ENCODE measurements around the gene INO80B. TPM values are rescaled to one million over a fixed set of nuclear protein-coding genes. Genes with fewer than 3 reads are reported as not detected.
A peak's percentile ranks its signal among the peaks of the same experiment; 100 is the strongest.
"Not testable (repeated sequence)": the region's sequence is repeated elsewhere in the genome, so short reads cannot be mapped to it uniquely, and the experiment has no call there.

INO80B gene
- total and polyA plus RNA-seq, 10 donors, result 9.0 to 50.3 (median 33.4) TPM

GRCh38 chr2:74461187-74462053 lies 6.5 kb downstream of the INO80B start:
- TF ChIP-seq POLR2AphosphoS5 (IDR thresholded peaks at IDR 0.05), result peak; percentile 2 to 64 (median 52)
- no peak for TF ChIP-seq POLR2A (IDR thresholded peaks at IDR 0.05)
- no peak overlapping the region for H3K4me3 ChIP-seq
- 88 to 94% (median 93%) methylated on average over 21 to 27 of the region's 27 CpGs for WGBS, 5 donors
- no peaks in the 10 kb centered on the region for H3K9me3 ChIP-seq
- DNase-seq, result peak; percentile 71
- intact Hi-C loops (cut with DNase I; ENCODE audit: low total_unique reads), result no loop called here
- H3K27me3 ChIP-seq (replicated peaks in 1 of 7), result no peaks in the 10 kb centered on the region
- H3K36me3 ChIP-seq, result peaks cover 0 to 35% (median 20%) of the 10 kb centered on the region in 6 donors
- H3K27ac ChIP-seq, result no peak overlapping the region
- H3K4me1 ChIP-seq, result peaks cover 26 to 73% (median 47%) of the 10 kb centered on the region in 6 donors

GRCh38 chr2:74462054-74462785 lies 7.3 kb downstream of the INO80B start:
- intact Hi-C loops (cut with DNase I; ENCODE audit: low total_unique reads), result no loop called here
- no peak for TF ChIP-seq CTCF (IDR thresholded peaks at IDR 0.05 in 8 of 11, conservative IDR thresholded peaks at IDR 0.05 in 3 of 11)
- peak in 1 of 3 donors; percentile 3 for TF ChIP-seq POLR2AphosphoS5 (IDR thresholded peaks at IDR 0.05)
- no peak for TF ChIP-seq POLR2A (IDR thresholded peaks at IDR 0.05)
- Histone ChIP-seq H3K9me3 (no peaks in the 10 kb centered on the region), H3K27ac (no peak overlapping the region), H3K36me3 (peaks cover 0 to 35% (median 20%) of the 10 kb centered on the region in 6 donors), H3K27me3 (replicated peaks in 1 of 7) (no peaks in the 10 kb centered on the region), H3K4me3 (no peak overlapping the region), H3K4me1 (peaks cover 18 to 69% (median 41%) of the 10 kb centered on the region in 6 donors)
- DNase-seq, result peak; percentile 75
- WGBS, 5 donors, result 92 to 96% (median 93%) methylated on average over 13 to 20 of the region's 20 CpGs

- Histone ChIP-seq H3K36me3 (peaks cover 0 to 35% (median 20%) of the 10 kb centered on the region in 6 donors), H3K9me3 (no peaks in the 10 kb centered on the region), H3K27ac (no peak overlapping the region), H3K4me3 (no peak overlapping the region), H3K4me1 (peaks cover 18 to 65% (median 41%) of the 10 kb centered on the region in 6 donors), H3K27me3 (replicated peaks in 1 of 7) (no peaks in the 10 kb centered on the region)
- intact Hi-C loops (cut with DNase I; ENCODE audit: low total_unique reads), result no loop called here
- DNase-seq, result peak; percentile 59
- WGBS, 5 donors, result 86 to 89% (median 86%) methylated on average over 4 of the region's 4 CpGs
- no peak for TF ChIP-seq POLR2AphosphoS5 (IDR thresholded peaks at IDR 0.05)
- no peak for TF ChIP-seq POLR2A (IDR thresholded peaks at IDR 0.05)
- no peak for TF ChIP-seq CTCF (IDR thresholded peaks at IDR 0.05 in 8 of 11, conservative IDR thresholded peaks at IDR 0.05 in 3 of 11)
These were observed 7.9 kb downstream of the INO80B start for GRCh38 chr2:74462786-74463105.

- intact Hi-C loops (cut with DNase I; ENCODE audit: low total_unique reads), result no loop called here
- peaks cover 0 to 35% (median 20%) of the 10 kb centered on the region in 6 donors for H3K36me3 ChIP-seq
- peaks cover 10 to 56% (median 32%) of the 10 kb centered on the region in 6 donors for H3K4me1 ChIP-seq
These were observed 9.5 kb downstream of the INO80B start for GRCh38 chr2:74464406-74464805.

GRCh38 chr2:74470742-74471141 lies 15.9 kb downstream of the INO80B start:
- peaks cover 0 to 29% (median 18%) of the 10 kb centered on the region in 6 donors for H3K36me3 ChIP-seq
- intact Hi-C loops (cut with DNase I; ENCODE audit: low total_unique reads); H3K9me3 ChIP-seq; H3K27me3 ChIP-seq (replicated peaks in 1 of 7); H3K4me3 ChIP-seq: not testable (repeated sequence)
- peak; percentile 68 for DNase-seq
- WGBS, 5 donors, result 94 to 97% (median 95%) methylated on average over 12 of the region's 12 CpGs
- peak overlapping the region in 2 of 8 donors; percentile 4 to 35 for H3K27ac ChIP-seq
- H3K4me1 ChIP-seq, result peaks cover 18 to 43% (median 34%) of the 10 kb centered on the region in 6 donors

More at GRCh38 chr2:74464406-74464805, 9.5 kb downstream of the INO80B start:
- H3K27ac ChIP-seq, result peak overlapping the region in 7 of 8 donors; percentile 77 to 95 (median 92)
- TF ChIP-seq POLR2A (IDR thresholded peaks at IDR 0.05) (no peak), CTCF (IDR thresholded peaks at IDR 0.05 in 8 of 11, conservative IDR thresholded peaks at IDR 0.05 in 3 of 11) (no peak), POLR2AphosphoS5 (IDR thresholded peaks at IDR 0.05) (no peak)
- H3K9me3 ChIP-seq, result no peaks in the 10 kb centered on the region
- WGBS, 5 donors, result 0 to 14% (median 6%) methylated on average over 5 to 13 of the region's 13 CpGs
- H3K27me3 ChIP-seq (replicated peaks in 1 of 7), result no peaks in the 10 kb centered on the region
- no peak for DNase-seq
- H3K4me3 ChIP-seq, result peak overlapping the region; percentile 71 to 98 (median 92)
